A172 (cell line): Measurements from ENCODE around the gene ANO2. TPM values are rescaled to one million over a fixed set of nuclear protein-coding genes. Genes with fewer than 3 reads are reported as not detected.
"Not testable (repeated sequence)": the region's sequence is repeated elsewhere in the genome, so short reads cannot be mapped to it uniquely, and the experiment has no call there.

Source experiments
- DNase-seq: peaks from one replicate; pipeline ENCODE4 v3.0.0-alpha.2; 2015; ENCODE audit warnings: low spot score
- total RNA-seq: library from RNA; depleted of rRNA; stranded (reverse); fragments of >200 nt; shearing (Covaris generic); gene quantifications from 2 replicates; pipeline ENCODE4 v1.2.3, GENCODE V29; 2014

ANO2 gene
- total RNA-seq, 1 experiment from 2014 or later, result 2.1 TPM

- no peak for DNase-seq
Observed at GRCh38 chr12:5549011-5549410, 396.0 kb downstream of the ANO2 start.

- no peak for DNase-seq
Observed at GRCh38 chr12:5548152-5548943, 396.7 kb downstream of the ANO2 start.

- DNase-seq, result peak; percentile 2
Observed at GRCh38 chr12:5546616-5547015, 398.4 kb downstream of the ANO2 start.

GRCh38 chr12:5537771-5538170 lies 407.3 kb downstream of the ANO2 start:
- DNase-seq, result no peak

- not testable (repeated sequence) for DNase-seq
Observed at GRCh38 chr12:5537026-5537615, 407.9 kb downstream of the ANO2 start.

- no peak for DNase-seq
Observed at GRCh38 chr12:5535541-5535940, 409.5 kb downstream of the ANO2 start.

- no peak for DNase-seq
Observed at GRCh38 chr12:5534426-5535199, 410.4 kb downstream of the ANO2 start.

- no peak for DNase-seq
Observed at GRCh38 chr12:5533368-5533767, 411.7 kb downstream of the ANO2 start.

GRCh38 chr12:5525783-5526367 lies 419.2 kb downstream of the ANO2 start:
- no peak for DNase-seq

- DNase-seq, result no peak
Observed at GRCh38 chr12:5524769-5525436, 420.2 kb downstream of the ANO2 start.

GRCh38 chr12:5524116-5524768 lies 420.8 kb downstream of the ANO2 start:
- no peak for DNase-seq

- no peak for DNase-seq
Observed at GRCh38 chr12:5523396-5524115, 421.5 kb downstream of the ANO2 start.

- no peak for DNase-seq
Observed at GRCh38 chr12:5522432-5523335, 422.4 kb downstream of the ANO2 start.

GRCh38 chr12:5521456-5522325 lies 423.4 kb downstream of the ANO2 start:
- DNase-seq, result no peak

GRCh38 chr12:5520831-5521230 lies 424.2 kb downstream of the ANO2 start:
- no peak for DNase-seq

- no peak for DNase-seq
Observed at GRCh38 chr12:5520037-5520436, 425.0 kb downstream of the ANO2 start.

GRCh38 chr12:5518584-5519365 lies 426.3 kb downstream of the ANO2 start:
- DNase-seq, result no peak
